Measurements from ENCODE around the gene GBP2.
"Not testable (repeated sequence)": the region's sequence is repeated elsewhere in the genome, so short reads cannot be mapped to it uniquely, and the experiment has no call there.

Gene GBP2

GRCh38 chr1:89126602-89127565 lies 970 bp upstream of the GBP2 start:
- peak; percentile 87 for DNase-seq

GRCh38 chr1:89125240-89125912 lies 538 bp downstream of the GBP2 start:
- DNase-seq, result no peak

- no peak for DNase-seq
These were observed 4.3 kb downstream of the GBP2 start for GRCh38 chr1:89121641-89122040.

GRCh38 chr1:89114662-89115061 lies 11.3 kb downstream of the GBP2 start:
- DNase-seq, result no peak

- no peak for DNase-seq
These were observed 12.9 kb downstream of the GBP2 start for GRCh38 chr1:89112871-89113613.

GRCh38 chr1:89104687-89105086 lies 21.2 kb downstream of the GBP2 start:
- DNase-seq, result no peak

GRCh38 chr1:89104147-89104546 lies 21.8 kb downstream of the GBP2 start:
- DNase-seq, result no peak

GRCh38 chr1:89102021-89102420 lies 23.9 kb downstream of the GBP2 start:
- no peak for DNase-seq

GRCh38 chr1:89100412-89100811 lies 25.5 kb downstream of the GBP2 start:
- DNase-seq, result no peak

GRCh38 chr1:89098857-89099256 lies 27.1 kb downstream of the GBP2 start:
- no peak for DNase-seq

GRCh38 chr1:89095737-89096136 lies 30.2 kb downstream of the GBP2 start:
- no peak for DNase-seq

GRCh38 chr1:89089962-89090361 lies 36.0 kb downstream of the GBP2 start:
- DNase-seq, result no peak

- no peak for DNase-seq
These were observed 37.3 kb downstream of the GBP2 start for GRCh38 chr1:89088572-89088971.

- DNase-seq, result no peak
These were observed 38.7 kb downstream of the GBP2 start for GRCh38 chr1:89087241-89087640.

GRCh38 chr1:89085781-89086180 lies 40.1 kb downstream of the GBP2 start:
- no peak for DNase-seq

GRCh38 chr1:89081005-89081404 lies 44.9 kb downstream of the GBP2 start:
- no peak for DNase-seq

GRCh38 chr1:89080068-89080467 lies 45.8 kb downstream of the GBP2 start:
- DNase-seq, result not testable (repeated sequence)

- not testable (repeated sequence) for DNase-seq
These were observed 53.3 kb downstream of the GBP2 start for GRCh38 chr1:89072466-89073065.

GRCh38 chr1:89070509-89070908 lies 55.4 kb downstream of the GBP2 start:
- no peak for DNase-seq

GRCh38 chr1:89069951-89070350 lies 56.0 kb downstream of the GBP2 start:
- DNase-seq, result no peak

GRCh38 chr1:89068291-89068690 lies 57.6 kb downstream of the GBP2 start:
- no peak for DNase-seq

GRCh38 chr1:89065079-89065868 lies 60.6 kb downstream of the GBP2 start, which contains the start of gene GBP1:
GBP1 (minus strand) TSS chr1:89065208; CDS start chr1:89063234, 1,974 bp downstream.
- DNase-seq, result no peak

All from activated CD4-positive, alpha-beta T cell treated with anti-CD3 and anti-CD28 coated beads for 48 hours (primary cell).